CD4-positive, alpha-beta T cell treated with Interleukin-10 for 1 hour (primary cell): Measurements from ENCODE around the gene CLDN3.
A peak's percentile ranks its signal among the peaks of the same experiment; 100 is the strongest.

Source experiments
- DNase-seq: peaks from one replicate; pipeline ENCODE4 v3.0.0-alpha.2; 2020

The CLDN3 gene

GRCh38 chr7:73770860-73771670, 995 bp upstream of the CLDN3 start:
- DNase-seq = no peak

- no peak for DNase-seq
Measured at GRCh38 chr7:73769481-73770001, 529 bp downstream of the CLDN3 start.

- DNase-seq = no peak
Measured at GRCh38 chr7:73768641-73769480, 1.2 kb downstream of the CLDN3 start.

GRCh38 chr7:73766556-73767229, 3.4 kb downstream of the CLDN3 start:
- DNase-seq = no peak

GRCh38 chr7:73762659-73762999, 7.4 kb downstream of the CLDN3 start:
- no peak for DNase-seq

GRCh38 chr7:73761854-73762658, 8.0 kb downstream of the CLDN3 start:
- DNase-seq = no peak

- DNase-seq = no peak
Measured at GRCh38 chr7:73758581-73759138, 11.4 kb downstream of the CLDN3 start.

GRCh38 chr7:73749931-73750776, 19.9 kb downstream of the CLDN3 start:
- DNase-seq = no peak

GRCh38 chr7:73746378-73746777, 23.7 kb downstream of the CLDN3 start:
- DNase-seq = no peak

GRCh38 chr7:73742753-73743641, 27.1 kb downstream of the CLDN3 start:
- no peak for DNase-seq

- no peak for DNase-seq
Measured at GRCh38 chr7:73742338-73742752, 27.7 kb downstream of the CLDN3 start.

GRCh38 chr7:73741600-73741999, 28.5 kb downstream of the CLDN3 start:
- no peak for DNase-seq

- DNase-seq = no peak
Measured at GRCh38 chr7:73740771-73741170, 29.3 kb downstream of the CLDN3 start.

- DNase-seq = no peak
Measured at GRCh38 chr7:73740212-73740611, 29.9 kb downstream of the CLDN3 start.

- no peak for DNase-seq
Measured at GRCh38 chr7:73739387-73739767, 30.7 kb downstream of the CLDN3 start.

- DNase-seq = peak; percentile 98
Measured at GRCh38 chr7:73738612-73739386, 31.3 kb downstream of the CLDN3 start, which contains the start of gene ABHD11. Gene ABHD11, minus strand, starts transcription at chr7:73738802. Its CDS starts 32 bp downstream, at chr7:73738770.

GRCh38 chr7:73738220-73738611, 31.9 kb downstream of the CLDN3 start:
- peak; percentile 71 for DNase-seq

GRCh38 chr7:73737491-73738219, 32.4 kb downstream of the CLDN3 start:
- DNase-seq = no peak
